Nephron (organoid): ENCODE results near the gene LRRC56.
A peak's percentile ranks its signal among the peaks of the same experiment; 100 is the strongest.

Source experiments
- H3K27ac Mint-ChIP-seq, 3 experiments: 2 replicates each; pipeline ENCODE4 v1.8.0; 2020; ENCODE audit warnings: mixed read lengths in 3 of 3, mild to moderate bottlenecking in 2 of 3, moderate library complexity in 1 of 3
- H3K27me3 Mint-ChIP-seq: 2 replicates; pipeline ENCODE4 v1.8.0; 2021; ENCODE audit warnings: low read depth, mild to moderate bottlenecking, moderate library complexity, mixed read lengths
- H3K36me3 Mint-ChIP-seq: 2 replicates; pipeline ENCODE4 v1.8.0; 2020; ENCODE audit warnings: low read depth, mixed read lengths
- H3K4me1 Mint-ChIP-seq: 2 replicates; pipeline ENCODE4 v1.8.0; 2020; ENCODE audit warnings: mixed read lengths
- H3K4me3 Mint-ChIP-seq, 3 experiments: 2 replicates each; pipeline ENCODE4 v1.8.0; 2020; ENCODE audit warnings: mild to moderate bottlenecking in 3 of 3, mixed read lengths in 3 of 3, moderate library complexity in 2 of 3
- H3K9me3 Mint-ChIP-seq: 2 replicates; pipeline ENCODE4 v1.8.0; 2020; ENCODE audit warnings: mixed read lengths
- TF ChIP-seq, protein P1 (sequence below), 3 experiments: fragments of 200-600 bp; sonication (generic); IDR thresholded peaks; one replicate each; pipeline ENCODE4 v1.5.0; 2021; ENCODE audit warnings: antibody characterized with exemption in 3 of 3; ENCODE audit not compliant: unreplicated experiment in 3 of 3

LRRC56 gene

GRCh38 chr11:562046-562645, 24.8 kb downstream of the LRRC56 start:
- H3K27me3 Mint-ChIP-seq, result peaks cover 27% of the 10 kb centered on the region
- peak overlapping the region; percentile 86 to 89 (median 87) for H3K4me3 Mint-ChIP-seq
- H3K27ac Mint-ChIP-seq, result no peak overlapping the region
- no peaks in the 10 kb centered on the region for H3K36me3 Mint-ChIP-seq
- peaks cover 5% of the 10 kb centered on the region for H3K4me1 Mint-ChIP-seq
- TF ChIP-seq, protein P1, sequence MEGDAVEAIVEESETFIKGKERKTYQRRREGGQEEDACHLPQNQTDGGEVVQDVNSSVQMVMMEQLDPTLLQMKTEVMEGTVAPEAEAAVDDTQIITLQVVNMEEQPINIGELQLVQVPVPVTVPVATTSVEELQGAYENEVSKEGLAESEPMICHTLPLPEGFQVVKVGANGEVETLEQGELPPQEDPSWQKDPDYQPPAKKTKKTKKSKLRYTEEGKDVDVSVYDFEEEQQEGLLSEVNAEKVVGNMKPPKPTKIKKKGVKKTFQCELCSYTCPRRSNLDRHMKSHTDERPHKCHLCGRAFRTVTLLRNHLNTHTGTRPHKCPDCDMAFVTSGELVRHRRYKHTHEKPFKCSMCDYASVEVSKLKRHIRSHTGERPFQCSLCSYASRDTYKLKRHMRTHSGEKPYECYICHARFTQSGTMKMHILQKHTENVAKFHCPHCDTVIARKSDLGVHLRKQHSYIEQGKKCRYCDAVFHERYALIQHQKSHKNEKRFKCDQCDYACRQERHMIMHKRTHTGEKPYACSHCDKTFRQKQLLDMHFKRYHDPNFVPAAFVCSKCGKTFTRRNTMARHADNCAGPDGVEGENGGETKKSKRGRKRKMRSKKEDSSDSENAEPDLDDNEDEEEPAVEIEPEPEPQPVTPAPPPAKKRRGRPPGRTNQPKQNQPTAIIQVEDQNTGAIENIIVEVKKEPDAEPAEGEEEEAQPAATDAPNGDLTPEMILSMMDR (IDR thresholded peaks at IDR 0.05; ENCODE audit: unreplicated experiment in 3 of 3), result no peak
- H3K9me3 Mint-ChIP-seq, result no peaks in the 10 kb centered on the region

GRCh38 chr11:563066-563811, 25.9 kb downstream of the LRRC56 start:
- TF ChIP-seq, protein P1 (IDR thresholded peaks at IDR 0.05; ENCODE audit: unreplicated experiment in 3 of 3), result no peak
- H3K27ac Mint-ChIP-seq, result no peak overlapping the region
- H3K27me3 Mint-ChIP-seq, result peaks cover 16% of the 10 kb centered on the region
- H3K4me1 Mint-ChIP-seq, result peaks cover 5% of the 10 kb centered on the region
- H3K4me3 Mint-ChIP-seq, result peak overlapping the region; percentile 23 to 40 (median 29)
- H3K9me3 Mint-ChIP-seq, result no peaks in the 10 kb centered on the region
- no peaks in the 10 kb centered on the region for H3K36me3 Mint-ChIP-seq

DNA sequence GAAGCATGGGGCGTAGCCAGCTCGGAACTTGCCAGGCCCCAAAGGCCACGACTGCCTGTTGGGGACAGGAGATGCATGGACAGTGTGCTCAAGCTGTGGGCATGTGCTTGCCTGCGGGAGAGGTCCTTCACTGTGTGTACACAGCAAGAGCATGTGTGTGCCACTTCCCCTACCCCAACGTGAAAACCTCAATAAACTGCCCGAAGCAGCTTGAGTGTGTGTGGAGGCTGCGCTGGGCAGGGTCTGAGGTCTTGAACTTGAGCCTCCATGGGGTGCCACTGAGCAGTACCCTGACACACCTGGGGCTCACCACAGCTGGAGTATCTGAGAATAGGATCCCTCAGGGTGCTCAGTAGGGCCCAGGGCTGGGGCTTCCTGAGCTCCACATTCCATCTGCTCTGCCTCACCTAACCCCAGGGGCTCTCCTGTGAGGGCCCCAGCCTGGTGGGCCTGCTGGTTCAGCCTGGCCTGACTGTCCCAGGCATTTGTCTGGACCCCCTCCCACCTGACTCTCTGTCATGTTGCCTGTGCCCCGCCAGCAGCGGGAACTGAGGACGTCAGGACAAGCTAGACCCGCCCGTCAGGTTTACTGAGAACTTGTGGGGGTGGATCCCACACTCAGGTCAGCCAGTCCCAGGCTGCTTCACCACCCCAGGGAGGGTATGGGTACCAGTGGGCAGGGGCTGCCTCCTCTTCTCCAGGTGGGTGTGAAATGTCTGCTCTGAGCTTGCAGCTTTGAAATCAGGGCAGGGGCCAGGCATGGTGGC, 26.7 kb downstream of the LRRC56 start:
- Mint-ChIP-seq H3K27me3 (peaks cover 9% of the 10 kb centered on the region), H3K27ac (no peak overlapping the region), H3K9me3 (no peaks in the 10 kb centered on the region), H3K4me1 (peaks cover 5% of the 10 kb centered on the region), H3K36me3 (no peaks in the 10 kb centered on the region), H3K4me3 (peak overlapping the region; percentile 17 to 51 (median 34))
- TF ChIP-seq, protein P1 (IDR thresholded peaks at IDR 0.05; ENCODE audit: unreplicated experiment in 3 of 3), result no peak

- H3K36me3 Mint-ChIP-seq, result no peaks in the 10 kb centered on the region
- TF ChIP-seq, protein P1 (IDR thresholded peaks at IDR 0.05; ENCODE audit: unreplicated experiment in 3 of 3), result no peak
- peak overlapping the region in 1 of 3 experiments; percentile 21 for H3K4me3 Mint-ChIP-seq
- no peaks in the 10 kb centered on the region for H3K4me1 Mint-ChIP-seq
- H3K9me3 Mint-ChIP-seq, result no peaks in the 10 kb centered on the region
- H3K27ac Mint-ChIP-seq, result no peak overlapping the region
- no peaks in the 10 kb centered on the region for H3K27me3 Mint-ChIP-seq
Measured at GRCh38 chr11:565921-566509, 28.7 kb downstream of the LRRC56 start.

DNA sequence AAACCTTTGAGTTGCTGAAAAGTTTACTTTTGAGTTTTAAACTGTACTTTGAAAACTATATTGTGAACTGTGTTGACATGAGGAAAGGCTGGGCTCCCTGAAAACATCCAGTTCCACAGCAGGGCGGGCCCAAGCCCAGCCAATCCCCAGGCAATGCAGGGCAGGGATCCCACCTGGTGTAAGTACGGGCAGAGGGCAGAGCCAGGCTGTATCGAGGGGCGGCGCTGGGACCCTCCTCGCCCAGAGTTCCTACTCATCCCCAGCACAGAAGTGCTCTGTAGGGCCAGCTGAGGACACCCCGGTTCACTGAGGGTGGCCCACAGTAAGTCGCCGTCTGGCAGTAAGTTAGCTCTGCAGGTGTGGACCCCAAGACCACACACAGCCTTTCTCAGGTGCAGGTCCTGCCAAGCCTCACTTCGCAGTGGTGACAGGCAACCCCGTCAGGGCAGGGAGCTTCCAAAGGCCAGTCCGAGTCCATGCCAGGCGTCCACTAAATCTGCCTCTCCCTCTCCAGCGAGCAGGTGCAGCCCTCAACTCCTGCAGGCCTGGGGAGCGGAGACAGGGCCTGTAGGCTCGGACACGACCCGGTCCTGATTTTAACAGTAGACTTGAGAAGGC, 29.8 kb downstream of the LRRC56 start:
- H3K36me3 Mint-ChIP-seq, result no peaks in the 10 kb centered on the region
- H3K4me1 Mint-ChIP-seq, result no peaks in the 10 kb centered on the region
- no peaks in the 10 kb centered on the region for H3K9me3 Mint-ChIP-seq
- H3K27ac Mint-ChIP-seq, result no peak overlapping the region
- no peaks in the 10 kb centered on the region for H3K27me3 Mint-ChIP-seq
- H3K4me3 Mint-ChIP-seq, result peak overlapping the region; percentile 83 to 88 (median 86)
- TF ChIP-seq, protein P1 (IDR thresholded peaks at IDR 0.05; ENCODE audit: unreplicated experiment in 3 of 3), result no peak
